Measurements from ENCODE around the gene NEDD4L.

- TF ChIP-seq POLR2A (IDR thresholded peaks at IDR 0.05) = no peak
- TF ChIP-seq CTCF (IDR thresholded peaks at IDR 0.05) = no peak
- TF ChIP-seq EP300 (IDR thresholded peaks at IDR 0.05) = no peak
- TF ChIP-seq POLR2AphosphoS5 (IDR thresholded peaks at IDR 0.05) = no peak
Observed at GRCh38 chr18:58325494-58325893, 281.5 kb downstream of the NEDD4L start.

Data from sigmoid colon (tissue), 4 donors.